K562 (cell line): ENCODE measurements around the gene IBA57. TPM values are rescaled to one million over a fixed set of nuclear protein-coding genes. Genes with fewer than 3 reads are reported as not detected.
A peak's percentile ranks its signal among the peaks of the same experiment; 100 is the strongest.

Experiments
- CHD2 ChIP-seq: IDR thresholded peaks from 2 replicates; pipeline ENCODE4 v1.6.1; 2011; ENCODE audit warnings: low read depth, low read length
- PHB2 ChIP-seq: fragments of 450-650 bp; IDR thresholded peaks from 2 replicates; pipeline ENCODE4 v1.6.1; 2017; ENCODE audit warnings: low read depth
- POLR2AphosphoS5 ChIP-seq: IDR thresholded peaks from 2 replicates; pipeline ENCODE4 v1.6.1; 2011; ENCODE audit warnings: mild to moderate bottlenecking, low read depth, low read length, moderate library complexity; ENCODE audit not compliant: control insufficient read depth, insufficient read depth
- POU5F1 ChIP-seq: fragments of 150-350 bp; IDR thresholded peaks from 2 replicates; pipeline ENCODE4 v1.6.1; 2014; ENCODE audit warnings: borderline replicate concordance, low read length, low read depth, mild to moderate bottlenecking; ENCODE audit not compliant: partially characterized antibody
- SMARCE1 ChIP-seq: fragments of 450-650 bp; IDR thresholded peaks from 2 replicates; pipeline ENCODE4 v1.7.1; 2016; ENCODE audit warnings: mild to moderate bottlenecking
- TAF1 ChIP-seq: IDR thresholded peaks from 2 replicates; pipeline ENCODE4 v1.6.1; 2011; ENCODE audit warnings: mild to moderate bottlenecking, low read length, moderate library complexity; ENCODE audit not compliant: insufficient read depth, control insufficient read depth, severe bottlenecking; ENCODE audit errors: extremely low read depth
- TOE1 ChIP-seq, 2 experiments: fragments of 450-650 bp in 1 of 2; sonication (generic) in 1 of 2; formaldehyde crosslinking in 1 of 2; IDR thresholded peaks; 2 replicates each; pipeline versions ENCODE4 v1.7.1 to v1.8.0; 2016 to 2022; ENCODE audit warnings: borderline replicate concordance in 2 of 2, mild to moderate bottlenecking in 2 of 2, antibody characterized with exemption in 1 of 2, inconsistent platforms in 1 of 2, low read depth in 1 of 2, missing genetic modification reagents in 1 of 2, moderate library complexity in 1 of 2
- ZBTB33 ChIP-seq: sonication (generic); formaldehyde crosslinking; IDR thresholded peaks from 2 replicates; pipeline ENCODE4 v1.8.1; 2023; ENCODE audit warnings: mild to moderate bottlenecking, missing genetic modification reagents
- ZNF41 ChIP-seq: fragments of 250-450 bp; sonication (Bioruptor Pico); conservative IDR thresholded peaks from 2 replicates; pipeline ENCODE4 v1.4.0; 2020; ENCODE audit warnings: mild to moderate bottlenecking
- ZNF740 ChIP-seq, 3 experiments: fragments of 200-800 bp in 1 of 3; sonication (Bioruptor generic) in 1 of 3; sonication (generic) in 1 of 3; formaldehyde crosslinking in 1 of 3; IDR thresholded peaks; 2 replicates each; pipeline versions ENCODE4 v1.6.1 to v1.8.0; 2016 to 2022; ENCODE audit warnings: mild to moderate bottlenecking in 2 of 3, missing compliant biosample characterization in 2 of 3, missing genetic modification characterization in 2 of 3, missing genetic modification reagents in 1 of 3
- polyA plus RNA-seq, 8 experiments: library from polyadenylated mRNA; depleted of rRNA in 4 of 8; stranded (reverse) in 5 of 8; unstranded in 3 of 8; fragments of >200 nt; fragmentation: Nextera tagmentation in 2 of 8; fragmentation: Illumina TruSeq in 1 of 8; extraction: Ambion mirVana in 2 of 8; extraction: Trizol in 1 of 8; gene quantifications; 2 replicates each; pipeline versions ENCODE4 v1.2.1 to v1.2.3, GENCODE V29; 2011 to 2014; ENCODE audit warnings: inconsistent platforms in 1 of 8, missing spikeins in 1 of 8
- total RNA-seq, 7 experiments: library from RNA; depleted of rRNA in 6 of 7; stranded (reverse); fragments of >200 nt in 6 of 7; fragmentation: Illumina TruSeq in 2 of 7; extraction: Trizol in 2 of 7; gene quantifications; 2 replicates each; pipeline versions ENCODE4 v1.2.1 to v1.2.3, GENCODE V29; 2011 to 2021; ENCODE audit warnings: low replicate concordance in 1 of 7
- TF ChIP-seq, protein P1 (sequence below): fragments of 250-450 bp; sonication (Bioruptor Pico); IDR thresholded peaks from 2 replicates; pipeline ENCODE4 v1.5.0; 2020; ENCODE audit warnings: mild to moderate bottlenecking, borderline replicate concordance
- TF ChIP-seq, protein P2 (sequence below): fragments of 250-450 bp; sonication (Bioruptor Pico); IDR thresholded peaks from 2 replicates; pipeline ENCODE4 v1.5.1; 2021; ENCODE audit warnings: mild to moderate bottlenecking
- TF ChIP-seq, protein P3 (sequence below), 2 experiments: fragments of 450-650 bp; conservative IDR thresholded peaks; 2 replicates each; pipeline ENCODE4 v1.6.1; 2017; ENCODE audit warnings: mild to moderate bottlenecking in 2 of 2, moderate library complexity in 2 of 2

IBA57 gene
- total and polyA plus RNA-seq, 9 of the 15 experiments (the other 6 are each of a cell fraction or from before 2014, with no cell fraction given) = 0.77 to 15.5 (median 2.7) TPM

GRCh38 chr1:228174482-228175315 lies 9.1 kb downstream of the IBA57 start (continued):
- peak; percentile 49; the same call in 1 of the 2 replicates for TF ChIP-seq TOE1 (IDR thresholded peaks at IDR 0.05; ENCODE audit: borderline replicate concordance)
- TF ChIP-seq TOE1 (CRISPR knock-in tag; IDR thresholded peaks at IDR 0.05; ENCODE audit: borderline replicate concordance, low read depth) = no peak
- TF ChIP-seq CHD2 = no peak
- peak; percentile 98 for TF ChIP-seq ZBTB33
- no peak for TF ChIP-seq TAF1
- TF ChIP-seq, protein P1, sequence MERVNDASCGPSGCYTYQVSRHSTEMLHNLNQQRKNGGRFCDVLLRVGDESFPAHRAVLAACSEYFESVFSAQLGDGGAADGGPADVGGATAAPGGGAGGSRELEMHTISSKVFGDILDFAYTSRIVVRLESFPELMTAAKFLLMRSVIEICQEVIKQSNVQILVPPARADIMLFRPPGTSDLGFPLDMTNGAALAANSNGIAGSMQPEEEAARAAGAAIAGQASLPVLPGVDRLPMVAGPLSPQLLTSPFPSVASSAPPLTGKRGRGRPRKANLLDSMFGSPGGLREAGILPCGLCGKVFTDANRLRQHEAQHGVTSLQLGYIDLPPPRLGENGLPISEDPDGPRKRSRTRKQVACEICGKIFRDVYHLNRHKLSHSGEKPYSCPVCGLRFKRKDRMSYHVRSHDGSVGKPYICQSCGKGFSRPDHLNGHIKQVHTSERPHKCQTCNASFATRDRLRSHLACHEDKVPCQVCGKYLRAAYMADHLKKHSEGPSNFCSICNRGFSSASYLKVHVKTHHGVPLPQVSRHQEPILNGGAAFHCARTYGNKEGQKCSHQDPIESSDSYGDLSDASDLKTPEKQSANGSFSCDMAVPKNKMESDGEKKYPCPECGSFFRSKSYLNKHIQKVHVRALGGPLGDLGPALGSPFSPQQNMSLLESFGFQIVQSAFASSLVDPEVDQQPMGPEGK = no peak
- 0 out of 2 replicates have a peak, but pooled peaks have one; percentile 10 for TF ChIP-seq ZNF740 (CRISPR knock-in tag; IDR thresholded peaks at IDR 0.05)
- TF ChIP-seq ZNF740 (tag; IDR thresholded peaks at IDR 0.05) = no peak
- TF ChIP-seq, protein P2, sequence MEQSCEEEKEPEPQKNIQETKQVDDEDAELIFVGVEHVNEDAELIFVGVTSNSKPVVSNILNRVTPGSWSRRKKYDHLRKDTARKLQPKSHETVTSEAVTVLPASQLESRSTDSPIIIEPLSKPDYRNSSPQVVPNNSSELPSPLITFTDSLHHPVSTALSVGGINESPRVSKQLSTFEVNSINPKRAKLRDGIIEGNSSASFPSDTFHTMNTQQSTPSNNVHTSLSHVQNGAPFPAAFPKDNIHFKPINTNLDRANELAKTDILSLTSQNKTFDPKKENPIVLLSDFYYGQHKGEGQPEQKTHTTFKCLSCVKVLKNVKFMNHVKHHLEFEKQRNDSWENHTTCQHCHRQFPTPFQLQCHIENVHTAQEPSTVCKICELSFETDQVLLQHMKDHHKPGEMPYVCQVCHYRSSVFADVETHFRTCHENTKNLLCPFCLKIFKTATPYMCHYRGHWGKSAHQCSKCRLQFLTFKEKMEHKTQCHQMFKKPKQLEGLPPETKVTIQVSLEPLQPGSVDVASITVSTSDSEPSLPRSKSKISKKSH (CRISPR knock-in tag) = no peak
- TF ChIP-seq, protein P3, sequence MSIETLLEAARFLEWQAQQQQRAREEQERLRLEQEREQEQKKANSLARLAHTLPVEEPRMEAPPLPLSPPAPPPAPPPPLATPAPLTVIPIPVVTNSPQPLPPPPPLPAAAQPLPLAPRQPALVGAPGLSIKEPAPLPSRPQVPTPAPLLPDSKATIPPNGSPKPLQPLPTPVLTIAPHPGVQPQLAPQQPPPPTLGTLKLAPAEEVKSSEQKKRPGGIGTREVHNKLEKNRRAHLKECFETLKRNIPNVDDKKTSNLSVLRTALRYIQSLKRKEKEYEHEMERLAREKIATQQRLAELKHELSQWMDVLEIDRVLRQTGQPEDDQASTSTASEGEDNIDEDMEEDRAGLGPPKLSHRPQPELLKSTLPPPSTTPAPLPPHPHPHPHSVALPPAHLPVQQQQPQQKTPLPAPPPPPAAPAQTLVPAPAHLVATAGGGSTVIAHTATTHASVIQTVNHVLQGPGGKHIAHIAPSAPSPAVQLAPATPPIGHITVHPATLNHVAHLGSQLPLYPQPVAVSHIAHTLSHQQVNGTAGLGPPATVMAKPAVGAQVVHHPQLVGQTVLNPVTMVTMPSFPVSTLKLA (conservative IDR thresholded peaks at IDR 0.05) = peak in 1 of 2 experiments; percentile 57; a peak in 1 of 4 replicates
- TF ChIP-seq PHB2 = no peak
- TF ChIP-seq POLR2AphosphoS5 = no peak
- TF ChIP-seq POU5F1 = no peak
- no peak for TF ChIP-seq SMARCE1
- TF ChIP-seq ZNF41 (CRISPR knock-in tag) = no peak
